Measurements from ENCODE around the gene ARHGAP29.

ARHGAP29 gene

DNA sequence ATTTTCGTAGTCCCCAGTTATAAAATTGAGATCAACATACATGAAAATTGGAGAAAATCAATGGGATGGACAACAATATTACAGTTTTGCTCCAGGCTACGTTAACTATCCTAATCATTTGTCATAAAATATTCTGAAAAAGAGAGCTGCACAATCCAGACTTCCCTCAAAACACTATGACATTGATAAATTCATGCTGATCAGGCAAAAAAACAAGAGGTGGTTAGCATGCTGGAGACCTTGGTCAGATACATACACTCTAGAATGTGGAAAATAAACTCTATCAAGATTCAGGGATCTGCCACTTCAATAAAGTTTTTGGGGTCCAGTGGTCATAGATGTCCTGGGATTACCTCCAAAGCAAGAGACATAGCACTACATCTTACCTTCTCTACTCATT lies 32.5 kb upstream of the ARHGAP29 start:
- in situ Hi-C loops (cut with MboI; ENCODE audit: low pct_unique_long_range_greater_than_20kb, low sequenced_read_pairs), result no loop called here

GRCh38 chr1:94265906-94266305 lies 28.5 kb upstream of the ARHGAP29 start:
- in situ Hi-C loops (cut with MboI; ENCODE audit: low pct_unique_long_range_greater_than_20kb, low sequenced_read_pairs), result no loop called here

More for the DNA sequence above, 32.5 kb upstream of the ARHGAP29 start:
- DNase-seq, result no peak

DNA sequence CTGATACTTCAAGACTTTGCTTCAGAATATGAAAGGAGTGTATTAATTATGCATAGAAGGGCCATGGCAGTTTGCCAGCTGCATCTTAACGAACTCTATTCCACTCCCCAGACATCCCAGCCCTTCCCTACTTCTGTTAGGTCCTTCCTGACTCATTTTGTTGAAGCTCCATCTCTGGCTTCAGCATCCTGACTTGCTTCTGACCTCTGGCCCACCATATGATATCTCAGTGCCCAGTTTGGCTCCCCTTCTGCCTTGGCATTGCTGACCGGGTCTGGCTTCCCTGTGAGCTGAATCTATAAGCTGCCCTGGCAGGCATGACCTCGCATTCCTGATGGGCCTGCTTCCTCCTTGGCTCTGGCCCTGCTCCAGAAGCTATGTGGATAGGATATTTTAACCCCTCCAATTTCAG lies 27.6 kb upstream of the ARHGAP29 start:
- in situ Hi-C loops (cut with MboI; ENCODE audit: low pct_unique_long_range_greater_than_20kb, low sequenced_read_pairs), result no loop called here
- DNase-seq, result no peak

More at GRCh38 chr1:94265906-94266305, 28.5 kb upstream of the ARHGAP29 start:
- no peak for DNase-seq

DNA sequence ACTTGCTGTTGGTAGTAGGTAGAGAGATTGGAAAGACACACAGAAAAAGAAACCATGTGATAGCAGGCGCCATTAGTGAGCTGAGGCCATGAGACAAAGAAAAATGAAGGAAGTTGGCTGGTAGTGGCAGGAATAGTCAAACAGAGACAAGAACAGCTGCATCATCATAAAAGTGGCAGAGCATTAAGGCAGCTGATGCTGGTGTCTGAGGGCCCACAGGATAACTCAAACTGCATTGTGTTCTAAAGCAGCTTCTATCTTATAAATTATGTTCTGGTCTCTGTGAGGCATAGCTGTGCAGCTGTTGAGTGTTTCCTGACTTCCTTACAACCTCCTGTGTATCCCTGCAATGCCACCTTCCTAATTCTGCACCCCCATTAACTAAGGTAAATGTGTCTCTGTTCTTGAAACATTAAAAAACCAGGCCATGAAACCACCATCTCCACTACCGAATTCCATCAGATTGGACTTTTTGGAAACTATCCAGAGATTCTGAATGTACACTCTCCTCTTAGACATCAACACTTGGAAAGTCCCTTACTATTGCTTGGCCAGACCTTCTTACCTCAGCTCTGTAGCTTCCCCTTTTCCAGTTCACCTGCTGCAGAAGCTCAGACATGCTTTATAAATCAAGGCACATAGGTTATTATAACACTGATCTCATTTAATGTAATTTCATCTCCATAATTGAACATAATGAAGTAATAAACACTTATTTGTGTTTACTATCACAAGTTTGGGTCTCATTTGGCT lies 23.4 kb upstream of the ARHGAP29 start:
- no peak for DNase-seq
- in situ Hi-C loops (cut with MboI; ENCODE audit: low pct_unique_long_range_greater_than_20kb, low sequenced_read_pairs), result no loop called here

- in situ Hi-C loops (cut with MboI; ENCODE audit: low pct_unique_long_range_greater_than_20kb, low sequenced_read_pairs), result no loop called here
Observed at GRCh38 chr1:94259635-94260289, 22.4 kb upstream of the ARHGAP29 start.

DNA sequence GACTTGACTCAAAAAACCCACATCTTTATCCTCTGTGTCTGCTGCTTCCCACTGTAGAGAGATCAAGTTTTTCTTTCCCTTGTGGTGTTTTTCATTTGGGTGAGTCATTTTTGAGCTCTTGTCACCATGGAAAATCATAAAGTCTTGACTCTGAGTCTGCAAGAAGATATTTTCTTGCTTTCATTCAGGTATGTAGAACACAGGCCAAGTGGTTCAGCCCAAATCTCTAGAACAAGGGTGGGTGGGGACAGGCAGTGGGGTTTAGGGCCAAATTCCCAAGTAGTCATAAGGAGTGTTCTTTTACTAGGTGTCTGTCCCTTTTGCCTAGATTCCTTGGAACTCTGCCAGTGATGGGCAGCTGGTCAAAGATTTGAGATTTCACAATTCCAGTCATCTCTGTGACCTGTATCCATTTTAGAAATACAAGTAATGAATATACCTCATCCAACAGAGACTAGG lies 21.5 kb upstream of the ARHGAP29 start:
- no peak for DNase-seq

More at GRCh38 chr1:94259635-94260289, 22.4 kb upstream of the ARHGAP29 start:
- no peak for DNase-seq

DNA sequence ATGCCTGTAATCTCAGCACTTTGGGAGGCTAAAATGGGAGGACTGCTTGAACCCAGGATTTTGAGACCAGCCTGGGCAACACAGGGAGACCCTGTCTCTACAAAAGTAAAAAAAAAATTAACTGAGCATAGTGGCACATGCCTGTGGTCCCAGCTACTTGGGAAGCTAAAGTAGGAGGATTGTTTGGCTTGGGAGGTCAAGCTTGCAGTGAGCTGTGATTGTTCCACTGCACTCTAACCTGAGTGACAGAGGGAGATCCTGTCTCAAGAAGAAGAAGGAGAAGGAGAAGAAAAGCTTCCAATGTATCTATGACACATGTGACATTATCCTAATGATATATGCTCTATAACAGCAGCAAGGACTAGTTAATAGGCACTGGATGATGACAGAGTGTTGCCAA lies 20.1 kb upstream of the ARHGAP29 start:
- no peak for DNase-seq
- in situ Hi-C loops (cut with MboI; ENCODE audit: low pct_unique_long_range_greater_than_20kb, low sequenced_read_pairs), result no loop called here

More for the DNA sequence above, 21.5 kb upstream of the ARHGAP29 start:
- in situ Hi-C loops (cut with MboI; ENCODE audit: low pct_unique_long_range_greater_than_20kb, low sequenced_read_pairs), result no loop called here

- in situ Hi-C loops (cut with MboI; ENCODE audit: low pct_unique_long_range_greater_than_20kb, low sequenced_read_pairs), result no loop called here
- DNase-seq, result no peak
Observed at GRCh38 chr1:94255476-94255875, 18.1 kb upstream of the ARHGAP29 start.

DNA sequence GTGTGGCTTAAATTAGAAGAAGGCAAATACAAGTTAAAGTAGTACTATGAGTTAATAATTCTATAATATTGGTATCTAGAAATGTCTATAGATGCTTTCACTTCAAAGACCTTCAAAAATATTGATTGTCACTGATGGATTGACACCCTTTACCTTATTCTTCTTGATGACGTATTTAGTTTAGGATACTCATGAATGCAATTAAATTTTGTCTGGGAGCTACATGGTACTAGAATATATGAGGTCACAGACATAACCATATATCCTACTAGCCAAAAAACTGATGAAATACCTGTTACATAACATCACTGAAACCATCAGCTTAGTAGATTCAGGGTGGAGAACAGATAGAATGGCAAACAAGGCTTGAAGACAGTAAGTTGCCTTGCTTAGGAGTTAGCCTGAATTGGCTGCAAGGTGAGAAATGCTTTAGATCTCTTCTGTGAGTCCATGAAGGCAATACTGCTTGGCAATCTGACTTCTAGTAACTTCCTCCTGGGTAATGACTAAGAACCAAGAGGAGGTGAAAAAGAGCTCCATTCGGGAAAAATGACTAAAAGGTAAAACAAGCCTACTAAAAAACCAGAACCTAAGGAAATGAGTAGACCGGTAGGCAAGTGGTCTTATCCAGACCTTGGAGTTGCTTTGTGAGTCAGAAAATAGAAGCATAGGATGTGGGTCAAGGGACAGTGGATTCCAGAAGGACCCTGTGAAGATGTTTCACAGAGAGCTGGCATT lies 16.9 kb upstream of the ARHGAP29 start:
- DNase-seq, result no peak
- in situ Hi-C loops (cut with MboI; ENCODE audit: low pct_unique_long_range_greater_than_20kb, low sequenced_read_pairs), result no loop called here

DNA sequence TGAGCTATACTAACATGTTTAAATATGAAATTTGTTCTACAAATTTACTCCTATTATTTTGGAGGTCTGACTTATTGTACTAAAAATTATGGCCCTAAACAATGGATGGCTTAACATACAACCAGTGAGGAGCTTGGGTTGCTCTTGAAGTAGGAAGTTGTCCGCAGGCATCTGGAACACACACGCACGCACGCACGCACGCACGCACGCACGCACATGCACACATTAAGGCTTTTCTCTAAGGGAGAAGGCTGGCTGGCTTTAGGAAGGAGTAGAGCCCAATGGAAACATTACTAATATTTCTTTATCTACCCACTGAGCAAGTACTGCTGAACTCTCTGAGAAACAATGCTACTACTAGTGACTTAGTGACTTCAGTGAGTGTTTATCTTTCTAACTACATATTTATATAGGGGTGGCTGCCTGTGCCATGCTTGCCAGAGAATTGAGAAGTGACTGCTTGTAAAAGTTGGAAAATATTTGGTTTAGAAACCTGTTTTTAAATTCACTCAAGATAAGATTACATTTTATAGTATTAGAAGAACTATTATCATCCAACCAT lies 16.2 kb upstream of the ARHGAP29 start:
- no peak for DNase-seq
- in situ Hi-C loops (cut with MboI; ENCODE audit: low pct_unique_long_range_greater_than_20kb, low sequenced_read_pairs), result no loop called here

- DNase-seq, result no peak
- in situ Hi-C loops (cut with MboI; ENCODE audit: low pct_unique_long_range_greater_than_20kb, low sequenced_read_pairs), result no loop called here
Observed at GRCh38 chr1:94250341-94250740, 13.0 kb upstream of the ARHGAP29 start.

GRCh38 chr1:94248956-94249688 lies 11.7 kb upstream of the ARHGAP29 start:
- DNase-seq, result no peak
- in situ Hi-C loops (cut with MboI; ENCODE audit: low pct_unique_long_range_greater_than_20kb, low sequenced_read_pairs), result loop anchor here (25.0 kb wide), 1 partner anchor 187 kb away; no protein-coding TSS in a partner anchor

DNA sequence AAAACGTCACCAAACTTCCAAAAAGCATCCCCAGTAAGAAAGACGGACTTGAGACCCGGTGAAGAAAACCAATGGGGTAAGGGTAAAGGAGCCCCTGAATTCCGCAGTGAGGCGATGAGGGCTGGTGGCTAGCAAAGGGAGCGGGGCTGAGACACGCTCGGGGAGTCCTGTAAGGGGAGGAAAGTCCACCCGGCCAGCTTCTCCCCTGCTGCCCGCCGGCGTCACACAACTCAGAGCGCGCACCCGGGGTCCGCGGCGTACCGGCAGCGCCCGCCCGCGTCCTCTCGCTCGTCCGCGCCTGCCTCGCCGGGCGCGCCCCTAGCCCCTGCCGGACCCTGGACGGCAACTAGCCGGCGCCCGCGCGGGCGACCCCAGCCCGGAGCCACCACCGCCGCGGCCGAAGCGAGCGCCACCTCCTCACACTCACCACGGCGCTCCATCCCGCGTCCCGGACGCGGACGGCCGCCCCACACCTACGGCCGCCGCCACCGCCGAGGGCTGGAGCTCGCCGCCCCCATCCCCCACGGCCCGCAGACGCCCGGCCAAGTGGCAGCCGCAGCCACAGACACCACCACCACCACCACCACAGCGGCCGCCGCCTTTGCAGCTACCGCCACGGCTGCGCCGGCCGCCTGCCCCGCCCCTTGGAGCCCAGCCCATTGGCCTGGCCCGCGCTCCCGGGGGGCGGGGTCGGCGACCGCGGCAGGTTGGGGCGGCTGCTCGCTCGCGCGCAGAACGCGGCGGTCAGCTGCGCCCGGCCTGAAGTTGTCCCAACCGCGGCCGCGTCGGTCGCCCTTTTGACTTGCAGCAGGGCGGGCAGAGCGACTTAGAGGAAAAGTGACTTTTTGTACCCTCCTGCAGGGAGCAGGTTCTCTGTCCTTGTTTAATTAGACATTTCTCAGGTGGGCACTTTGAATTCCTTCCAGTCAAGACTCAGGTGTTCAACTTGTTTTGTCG lies 10.0 kb upstream of the ARHGAP29 start:
- in situ Hi-C loops (cut with MboI; ENCODE audit: low pct_unique_long_range_greater_than_20kb, low sequenced_read_pairs), result loop anchor here (25.0 kb wide), 1 partner anchor 185 kb away; no protein-coding TSS in a partner anchor
- DNase-seq, result peak; percentile 39

GRCh38 chr1:94246692-94247137 lies 9.3 kb upstream of the ARHGAP29 start:
- in situ Hi-C loops (cut with MboI; ENCODE audit: low pct_unique_long_range_greater_than_20kb, low sequenced_read_pairs), result loop anchor here (25.0 kb wide), 1 partner anchor 184 kb away; no protein-coding TSS in a partner anchor
- no peak for DNase-seq

DNA sequence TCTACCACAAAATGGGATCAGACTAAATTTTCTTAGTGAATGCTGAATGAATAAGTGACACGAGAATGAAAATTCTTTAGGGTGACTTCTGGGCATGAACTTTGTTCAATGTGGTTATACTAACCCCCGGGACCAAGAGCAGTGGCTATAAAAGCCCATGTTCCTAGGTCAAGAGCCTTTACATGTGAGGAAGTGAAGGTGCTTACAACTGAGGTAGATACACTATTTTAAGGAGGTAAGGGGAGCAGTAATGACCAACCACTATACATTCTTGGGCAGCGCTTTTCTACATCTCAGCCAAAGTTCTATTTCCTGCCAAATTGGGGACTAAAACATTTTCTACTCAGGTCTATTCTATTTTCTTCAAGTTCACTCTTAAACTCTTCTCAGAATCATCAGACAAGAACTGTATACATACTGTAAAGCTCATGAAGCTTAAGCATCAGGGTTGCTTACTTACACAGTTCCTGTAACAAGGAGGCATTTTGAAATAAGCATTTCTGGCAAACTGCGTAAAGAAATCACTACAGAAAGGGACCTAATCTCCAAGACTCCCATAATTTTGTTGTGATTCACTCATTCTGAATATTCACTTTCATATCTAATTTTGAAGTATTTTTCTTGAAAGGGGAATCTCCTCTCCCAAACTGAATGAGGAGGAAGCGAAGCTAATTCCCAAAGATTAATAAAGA lies 8.5 kb upstream of the ARHGAP29 start:
- no peak for DNase-seq
- in situ Hi-C loops (cut with MboI; ENCODE audit: low pct_unique_long_range_greater_than_20kb, low sequenced_read_pairs), result loop anchor here (25.0 kb wide), 1 partner anchor 184 kb away; no protein-coding TSS in a partner anchor

GRCh38 chr1:94244816-94245215 lies 7.4 kb upstream of the ARHGAP29 start:
- in situ Hi-C loops (cut with MboI; ENCODE audit: low pct_unique_long_range_greater_than_20kb, low sequenced_read_pairs), result loop anchor here (25.0 kb wide), 1 partner anchor 183 kb away; no protein-coding TSS in a partner anchor
- no peak for DNase-seq

DNA sequence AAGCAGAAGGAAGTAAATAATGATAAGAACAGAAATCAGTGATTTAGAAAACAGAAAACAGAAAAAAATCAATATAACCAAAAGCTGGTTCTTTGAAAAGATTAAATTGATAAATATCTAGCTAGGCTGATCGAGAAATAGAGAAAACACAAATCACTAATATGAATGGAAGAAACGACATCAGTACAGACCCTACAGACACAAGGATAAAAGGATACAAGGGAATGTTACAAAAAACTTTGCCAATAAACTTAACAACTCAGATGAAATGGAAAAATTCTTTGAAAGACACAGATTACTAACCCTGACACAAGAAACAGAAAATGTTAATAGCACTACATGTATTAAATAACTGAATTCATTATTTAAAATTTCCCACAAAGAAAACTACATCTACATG lies 6.3 kb upstream of the ARHGAP29 start:
- no peak for DNase-seq
- in situ Hi-C loops (cut with MboI; ENCODE audit: low pct_unique_long_range_greater_than_20kb, low sequenced_read_pairs), result loop anchor here (25.0 kb wide), 1 partner anchor 181 kb away; no protein-coding TSS in a partner anchor

All from KBM-7 (cell line).